Amniotic stem cell (primary cell): Measurements from ENCODE around the gene E2F1.
"Not testable (repeated sequence)": the region's sequence is repeated elsewhere in the genome, so short reads cannot be mapped to it uniquely, and the experiment has no call there.

Source experiments
- DNase-seq: peaks from one replicate; lab custom pipeline; 2025; lab: John Stamatoyannopoulos, UW

E2F1 gene

DNA sequence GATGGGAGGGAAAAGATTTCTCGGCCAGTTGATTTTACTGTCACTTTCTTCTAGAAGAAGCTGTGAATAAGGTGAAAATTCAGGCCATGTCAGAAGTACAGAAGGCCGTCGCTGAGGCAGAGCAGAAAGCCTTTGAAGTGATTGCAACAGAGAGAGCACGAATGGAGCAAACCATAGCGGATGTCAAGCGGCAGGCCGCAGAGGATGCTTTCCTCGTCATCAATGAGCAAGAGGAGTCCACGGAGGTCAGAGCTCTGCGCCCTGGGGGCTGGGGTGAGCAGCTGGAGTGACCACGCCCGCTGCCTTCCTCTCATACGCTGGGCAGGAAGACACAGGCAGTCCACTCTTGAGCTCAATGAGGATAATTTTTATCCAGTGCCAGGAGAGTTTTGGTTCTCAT, 45.9 kb downstream of the E2F1 start:
- no peak for DNase-seq

DNA sequence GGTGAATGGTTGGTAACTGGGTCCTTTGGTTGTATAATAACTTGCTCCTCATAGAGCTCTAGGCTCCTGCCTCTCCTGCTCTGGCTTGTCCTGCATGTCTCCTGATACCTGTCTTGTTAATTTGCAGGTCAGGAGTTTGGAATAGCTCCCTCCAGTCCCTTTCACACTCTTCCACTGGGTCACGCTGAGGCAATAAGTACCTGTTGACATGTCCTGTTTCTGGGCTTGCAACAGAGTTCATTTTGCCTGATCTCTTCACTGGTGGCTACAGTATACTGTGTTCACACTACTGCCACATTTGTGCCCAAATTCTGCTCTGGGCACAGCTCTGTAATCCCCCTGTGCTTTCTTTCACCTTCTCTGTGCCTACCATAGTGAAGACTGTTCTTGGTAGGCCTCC, 49.4 kb downstream of the E2F1 start:
- DNase-seq: no peak

DNA sequence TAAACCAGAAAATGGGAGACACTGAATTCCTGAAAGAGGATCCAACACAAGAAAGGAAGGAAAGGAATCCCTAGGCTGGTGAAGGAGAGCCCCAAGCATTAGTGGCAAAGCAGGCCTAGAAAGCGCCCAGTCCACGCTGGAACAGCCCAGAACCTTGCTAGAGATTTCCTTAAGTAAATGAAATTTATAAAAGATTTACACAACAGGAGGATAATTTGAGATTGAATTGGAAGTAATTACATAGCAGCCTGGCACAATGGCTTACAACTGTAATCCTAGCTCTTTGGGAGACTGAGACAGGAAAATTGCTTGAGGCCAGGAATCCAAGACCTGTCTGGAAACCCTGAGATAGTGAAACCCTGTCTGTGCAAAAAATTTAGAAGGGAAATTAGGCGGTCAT, 50.8 kb downstream of the E2F1 start:
- DNase-seq: no peak

DNA sequence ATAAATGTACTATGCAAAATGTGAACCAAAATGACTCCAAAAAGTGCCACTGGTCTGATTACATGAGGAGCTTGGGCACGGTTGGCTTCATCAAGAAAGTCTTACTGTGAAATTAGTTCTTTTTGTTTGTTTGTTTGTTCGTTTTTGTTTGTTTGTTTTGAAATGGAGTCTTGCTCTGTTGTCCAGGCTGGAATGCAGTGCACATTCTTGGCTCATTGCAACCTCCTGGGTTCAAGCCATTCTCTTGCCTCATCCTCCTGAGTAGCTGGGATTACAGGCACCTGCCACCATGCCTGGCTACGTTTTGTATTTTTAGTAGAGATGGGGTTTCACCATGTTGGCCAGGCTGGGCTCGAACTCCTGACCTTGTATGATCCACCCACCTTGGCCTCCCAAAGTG, 54.3 kb downstream of the E2F1 start:
- DNase-seq: not testable (repeated sequence)

DNA sequence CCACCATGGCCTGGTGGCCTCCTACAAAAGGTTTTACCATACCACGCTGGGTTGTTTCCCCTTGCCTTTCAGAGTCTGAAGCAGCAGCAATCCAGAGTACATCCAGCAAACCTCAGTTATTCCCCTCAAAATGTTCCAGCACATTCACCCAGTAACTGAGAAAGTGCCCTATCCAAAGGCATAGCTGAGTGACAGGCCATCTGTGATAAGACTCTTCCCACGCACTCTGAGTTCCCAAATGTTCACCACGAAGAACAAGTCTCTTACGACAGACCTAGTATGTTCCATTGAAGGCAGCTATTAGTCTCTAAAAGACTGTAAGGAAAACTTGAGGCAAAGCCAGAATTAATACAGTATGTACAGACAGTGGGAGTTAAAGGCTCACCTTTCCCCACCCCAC, 55.7 kb downstream of the E2F1 start:
- no peak for DNase-seq

DNA sequence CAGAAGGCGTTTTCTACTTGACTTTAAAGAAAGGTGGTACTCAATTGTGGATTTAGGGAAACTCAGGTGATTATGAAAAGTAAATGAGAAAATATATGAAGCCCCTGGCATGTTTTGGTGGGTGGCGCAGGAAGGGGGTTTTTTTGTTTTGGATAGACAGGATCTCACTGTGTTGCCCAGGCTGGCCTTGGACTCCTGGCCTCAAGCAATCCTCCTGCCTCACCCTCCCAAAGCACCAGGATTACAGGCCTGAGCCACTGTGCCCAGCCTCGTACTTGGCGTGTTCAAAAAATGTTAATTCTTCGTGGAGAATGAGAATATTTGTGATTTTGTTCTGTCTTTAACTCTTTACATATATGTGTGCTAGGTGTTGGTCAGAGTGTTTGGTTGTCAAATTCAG, 56.2 kb downstream of the E2F1 start:
- DNase-seq: no peak

DNA sequence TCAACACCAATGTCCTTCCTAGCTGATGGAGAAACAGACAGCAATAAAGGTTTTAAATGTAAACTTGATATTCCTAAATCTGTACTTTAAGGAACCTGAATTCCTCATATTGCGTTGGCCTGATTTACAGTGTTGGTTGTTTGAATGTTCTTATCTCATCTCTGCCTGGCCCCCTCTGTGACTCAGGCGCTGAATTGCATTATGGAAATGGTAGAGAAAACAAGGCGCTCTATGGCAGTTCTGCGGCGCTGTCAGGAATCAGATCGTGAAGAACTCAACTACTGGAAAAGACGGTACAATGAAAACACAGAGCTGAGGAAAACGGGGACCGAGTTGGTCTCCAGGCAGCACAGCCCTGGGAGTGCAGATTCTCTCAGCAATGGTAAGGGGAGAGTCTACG, 56.7 kb downstream of the E2F1 start:
- DNase-seq: no peak

DNA sequence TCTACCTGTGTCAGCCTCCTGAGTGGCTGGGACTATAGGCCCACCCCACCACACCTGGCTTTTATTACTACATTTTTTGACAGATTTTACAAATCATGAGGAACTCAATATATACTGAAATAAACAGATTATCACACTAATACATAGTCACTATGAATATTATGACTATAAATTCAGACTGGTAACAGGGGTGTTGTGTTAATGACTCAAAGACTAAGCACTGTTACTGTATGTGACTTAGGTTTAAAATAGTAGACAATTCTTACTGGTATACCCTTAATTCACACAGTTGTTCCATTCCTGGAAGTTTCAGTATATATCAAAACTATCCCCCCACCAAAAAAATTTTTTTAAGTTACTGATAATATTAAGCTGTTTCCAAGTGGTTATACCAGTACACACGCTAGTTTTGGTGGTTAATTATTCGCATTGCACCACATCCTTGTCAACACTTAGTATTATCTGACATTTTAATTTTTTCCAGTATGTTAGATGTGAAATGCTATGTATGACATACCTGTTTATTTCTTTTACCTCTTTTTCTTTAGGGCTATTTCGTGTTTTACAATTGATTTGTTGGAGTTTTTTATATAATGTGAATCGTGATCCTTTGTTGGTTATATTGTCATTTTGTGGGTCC, 58.5 kb downstream of the E2F1 start:
- DNase-seq: no peak

DNA sequence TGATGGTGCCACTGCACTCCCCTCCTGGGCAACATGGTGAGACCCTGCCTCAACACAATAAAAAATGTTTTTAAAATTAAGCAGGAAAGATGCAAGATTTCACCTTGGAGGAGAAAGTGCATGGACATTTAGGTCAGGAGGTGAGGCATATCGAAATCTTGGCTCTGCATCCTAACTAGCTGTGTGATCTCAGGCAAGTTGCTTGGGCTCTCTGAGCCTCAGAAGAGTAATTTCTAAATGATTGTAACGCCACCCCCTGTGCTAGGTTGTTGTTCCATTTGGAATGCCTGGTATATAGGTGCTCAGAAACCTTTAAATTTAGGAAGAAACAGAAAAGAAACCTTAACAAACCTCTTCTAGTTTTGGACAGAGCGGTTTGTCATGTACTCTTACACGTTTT, 60.0 kb downstream of the E2F1 start:
- DNase-seq: no peak
